Measurements from ENCODE around the gene PSRC1.

Gene PSRC1

DNA sequence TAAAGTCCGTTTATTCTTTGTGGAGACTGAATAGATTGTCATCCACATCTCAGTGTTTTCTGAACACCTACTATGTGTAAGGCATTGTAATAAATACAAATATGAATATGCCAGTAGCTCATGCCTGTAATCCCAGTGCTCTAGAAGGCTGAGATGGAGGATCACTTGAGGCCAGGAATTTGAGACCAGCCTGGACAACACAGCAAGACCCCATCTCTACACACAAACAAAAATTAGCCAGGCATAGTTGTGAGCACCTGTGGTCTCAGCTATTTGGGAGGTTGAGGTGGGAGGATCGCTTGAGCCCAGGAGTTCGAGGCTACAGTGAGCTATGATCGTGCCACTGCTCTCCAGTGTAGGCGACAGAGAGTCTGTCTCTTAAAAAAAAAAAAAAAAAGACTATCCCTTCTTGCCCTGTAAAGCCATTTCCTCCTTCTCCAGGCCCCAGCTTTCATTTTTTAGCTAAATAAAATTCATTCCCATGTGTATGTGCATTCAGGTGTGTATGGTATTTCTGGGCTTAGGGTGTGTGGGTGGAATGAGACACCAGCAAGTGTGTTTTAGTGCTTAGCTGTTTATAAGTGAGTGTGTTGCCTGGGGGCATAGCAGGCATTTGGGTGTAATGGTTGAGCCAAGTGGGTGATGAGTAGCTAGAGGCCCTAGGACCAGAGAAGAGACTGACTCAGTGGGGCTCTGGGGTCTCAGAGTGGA, 25.8 kb downstream of the PSRC1 start:
- DNase-seq = no peak

DNA sequence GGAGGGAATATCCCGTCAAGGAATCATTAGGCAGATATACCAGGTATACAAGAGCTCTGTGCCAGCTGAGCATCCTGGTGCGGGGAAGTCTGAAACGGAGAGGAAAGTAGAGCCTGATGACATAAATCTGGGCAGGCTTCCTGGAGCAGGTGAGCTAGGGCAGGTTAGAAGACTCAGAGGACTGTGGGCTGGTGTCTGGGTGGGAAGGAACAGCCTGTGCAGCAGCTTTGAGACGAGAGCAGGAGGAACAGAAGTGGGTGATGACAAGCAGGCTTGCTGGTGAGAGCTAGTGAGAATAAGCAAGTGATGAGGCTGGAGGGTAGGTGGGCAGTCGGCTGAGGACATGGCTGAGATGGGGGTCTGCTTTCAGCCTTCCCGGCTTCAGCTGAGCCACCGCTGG, 26.9 kb downstream of the PSRC1 start:
- no peak for DNase-seq

DNA sequence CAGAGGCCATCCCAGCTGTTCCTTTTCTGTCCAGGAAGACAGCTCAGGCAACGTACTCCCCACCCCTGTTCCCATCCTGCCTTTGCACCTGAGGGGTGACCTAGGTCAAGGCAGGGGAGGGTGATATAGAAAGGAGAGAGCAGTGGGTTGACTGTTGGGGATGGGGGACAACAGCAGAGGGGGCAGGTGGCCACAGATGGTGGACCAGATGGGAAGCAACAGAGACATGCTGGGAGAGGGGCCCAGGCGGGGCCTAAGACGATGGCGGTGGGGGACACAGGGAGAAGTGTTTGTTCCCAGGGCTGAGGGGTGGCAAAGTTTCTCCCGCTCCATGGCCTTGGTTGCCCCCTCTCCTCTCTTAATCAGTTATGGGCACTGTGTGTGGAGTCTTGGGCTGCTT, 27.3 kb downstream of the PSRC1 start:
- DNase-seq = no peak

DNA sequence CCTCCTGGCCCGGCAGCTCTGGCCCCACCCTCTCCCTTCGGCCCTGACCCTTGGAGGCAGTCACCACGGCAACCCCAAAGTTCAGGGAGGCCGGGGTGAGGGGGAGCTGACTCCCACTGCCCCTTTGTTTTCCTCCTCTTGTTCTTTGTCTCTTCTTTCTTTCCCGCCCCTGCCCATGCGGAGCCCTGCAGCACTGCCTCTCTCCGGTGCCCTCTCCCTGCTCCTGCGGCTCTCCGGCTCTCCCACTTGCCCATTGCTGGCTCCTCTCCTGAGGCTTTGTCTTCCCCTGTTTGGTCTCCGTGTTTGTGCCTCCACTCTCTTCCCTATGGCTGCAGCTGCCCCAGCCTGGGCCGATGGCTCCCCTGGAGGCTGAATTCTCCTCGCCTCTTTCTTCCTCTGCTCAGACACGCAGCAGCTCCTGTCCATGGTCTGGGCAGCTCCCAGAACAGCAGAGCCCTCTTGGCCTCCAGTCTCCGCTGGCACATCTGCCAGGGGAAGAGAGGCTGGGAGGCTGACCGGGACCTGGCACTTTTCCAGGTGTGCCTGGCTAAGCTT, 27.8 kb downstream of the PSRC1 start:
- DNase-seq = no peak

DNA sequence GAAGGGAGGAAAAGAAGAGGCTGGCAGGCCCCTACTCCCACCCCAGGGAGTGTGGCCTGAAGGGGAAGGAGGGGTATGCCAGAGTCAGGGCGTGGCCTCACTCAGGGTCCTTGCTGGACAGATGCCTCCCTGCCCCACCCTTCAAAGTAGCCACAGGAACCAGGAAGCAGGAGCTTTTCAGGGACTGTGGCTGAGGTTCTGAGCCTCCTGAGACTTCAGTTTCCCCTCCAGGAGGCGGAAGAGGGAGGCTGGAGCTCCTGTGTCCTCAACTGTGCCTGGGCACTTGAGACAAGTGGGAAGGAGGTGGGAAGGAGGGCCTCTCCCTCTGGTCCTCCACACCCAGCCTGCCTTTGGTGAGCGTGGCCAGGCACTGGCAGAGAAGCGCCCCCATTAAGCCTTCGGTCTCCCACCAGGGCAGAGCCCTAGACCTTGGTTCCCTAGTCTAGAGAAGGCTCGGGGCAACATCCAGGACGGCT, 28.3 kb downstream of the PSRC1 start:
- no peak for DNase-seq

DNA sequence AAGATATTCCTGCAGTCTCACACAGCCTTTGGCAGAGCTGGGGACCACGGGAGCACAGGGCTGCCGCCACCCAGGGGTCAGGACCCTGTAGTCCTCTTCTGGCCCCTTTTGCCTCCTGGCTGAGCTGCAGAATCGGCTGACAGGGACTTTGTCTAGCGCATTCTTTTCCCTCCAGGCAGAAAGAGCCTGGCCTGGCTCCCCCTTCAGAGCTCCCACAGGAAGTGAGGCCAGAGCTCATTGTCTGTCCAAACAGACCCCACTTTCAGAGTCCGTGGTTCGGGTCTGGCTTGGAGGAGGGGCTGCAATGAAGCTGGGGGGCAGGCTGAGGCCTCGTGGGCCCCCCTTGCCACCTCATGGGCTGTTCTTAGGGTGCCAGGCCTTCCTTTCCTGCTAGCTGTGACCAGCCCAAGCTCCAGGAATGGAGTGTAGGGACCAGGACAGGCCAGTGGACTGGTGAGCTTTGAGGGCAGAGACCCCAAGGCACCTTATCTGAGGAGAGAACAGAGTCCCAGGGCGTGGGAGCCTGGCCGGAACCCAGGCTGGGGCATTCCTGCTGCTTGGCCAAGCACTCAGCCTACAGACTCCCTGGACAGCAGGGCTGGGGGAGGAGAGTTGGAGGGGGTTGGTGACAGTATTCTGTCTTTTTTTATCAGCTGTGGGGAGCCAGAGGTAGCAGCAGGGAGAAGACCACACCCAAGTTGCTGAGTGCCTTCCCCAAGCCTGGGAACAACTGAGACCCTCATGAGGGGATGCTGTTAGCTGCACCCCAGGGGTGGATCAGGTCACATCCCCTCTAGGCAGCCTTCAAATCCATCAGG, 28.9 kb downstream of the PSRC1 start:
- no peak for DNase-seq

DNA sequence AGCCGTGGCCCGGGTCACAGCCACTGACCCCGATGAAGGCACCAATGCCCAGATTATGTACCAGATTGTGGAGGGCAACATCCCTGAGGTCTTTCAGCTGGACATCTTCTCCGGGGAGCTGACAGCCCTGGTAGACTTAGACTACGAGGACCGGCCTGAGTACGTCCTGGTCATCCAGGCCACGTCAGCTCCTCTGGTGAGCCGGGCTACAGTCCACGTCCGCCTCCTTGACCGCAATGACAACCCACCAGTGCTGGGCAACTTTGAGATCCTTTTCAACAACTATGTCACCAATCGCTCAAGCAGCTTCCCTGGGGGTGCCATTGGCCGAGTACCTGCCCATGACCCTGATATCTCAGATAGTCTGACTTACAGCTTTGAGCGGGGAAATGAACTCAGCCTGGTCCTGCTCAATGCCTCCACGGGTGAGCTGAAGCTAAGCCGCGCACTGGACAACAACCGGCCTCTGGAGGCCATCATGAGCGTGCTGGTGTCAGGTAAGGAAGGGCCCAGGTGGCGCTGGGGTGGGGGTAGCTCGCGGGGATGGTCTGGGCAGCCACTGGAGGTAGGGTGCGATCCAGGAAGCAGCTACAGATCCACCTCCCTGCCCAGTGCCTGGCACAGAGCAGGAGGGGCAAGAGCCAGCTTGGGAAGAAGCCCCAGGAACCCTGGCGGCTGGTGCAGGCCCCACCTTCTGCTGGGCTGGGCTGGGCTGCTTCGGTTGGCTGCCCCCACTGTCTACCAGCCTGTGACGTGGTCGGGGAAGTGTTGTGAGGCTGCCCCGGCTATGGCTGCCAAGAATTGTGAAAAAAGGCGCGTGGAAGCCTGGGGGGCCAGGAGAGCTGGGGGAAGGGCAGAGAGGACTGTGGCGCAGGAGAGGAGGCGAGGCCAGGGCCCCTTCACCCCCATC, 29.8 kb downstream of the PSRC1 start:
- DNase-seq = no peak

DNA sequence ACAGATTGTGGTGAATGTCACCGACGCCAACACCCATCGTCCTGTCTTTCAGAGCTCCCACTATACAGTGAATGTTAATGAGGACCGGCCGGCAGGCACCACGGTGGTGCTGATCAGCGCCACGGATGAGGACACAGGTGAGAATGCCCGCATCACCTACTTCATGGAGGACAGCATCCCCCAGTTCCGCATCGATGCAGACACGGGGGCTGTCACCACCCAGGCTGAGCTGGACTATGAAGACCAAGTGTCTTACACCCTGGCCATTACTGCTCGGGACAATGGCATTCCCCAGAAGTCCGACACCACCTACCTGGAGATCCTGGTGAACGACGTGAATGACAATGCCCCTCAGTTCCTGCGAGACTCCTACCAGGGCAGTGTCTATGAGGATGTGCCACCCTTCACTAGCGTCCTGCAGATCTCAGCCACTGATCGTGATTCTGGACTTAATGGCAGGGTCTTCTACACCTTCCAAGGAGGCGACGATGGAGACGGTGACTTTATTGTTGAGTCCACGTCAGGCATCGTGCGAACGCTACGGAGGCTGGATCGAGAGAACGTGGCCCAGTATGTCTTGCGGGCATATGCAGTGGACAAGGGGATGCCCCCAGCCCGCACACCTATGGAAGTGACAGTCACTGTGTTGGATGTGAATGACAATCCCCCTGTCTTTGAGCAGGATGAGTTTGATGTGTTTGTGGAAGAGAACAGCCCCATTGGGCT, 30.6 kb downstream of the PSRC1 start:
- no peak for DNase-seq

DNA sequence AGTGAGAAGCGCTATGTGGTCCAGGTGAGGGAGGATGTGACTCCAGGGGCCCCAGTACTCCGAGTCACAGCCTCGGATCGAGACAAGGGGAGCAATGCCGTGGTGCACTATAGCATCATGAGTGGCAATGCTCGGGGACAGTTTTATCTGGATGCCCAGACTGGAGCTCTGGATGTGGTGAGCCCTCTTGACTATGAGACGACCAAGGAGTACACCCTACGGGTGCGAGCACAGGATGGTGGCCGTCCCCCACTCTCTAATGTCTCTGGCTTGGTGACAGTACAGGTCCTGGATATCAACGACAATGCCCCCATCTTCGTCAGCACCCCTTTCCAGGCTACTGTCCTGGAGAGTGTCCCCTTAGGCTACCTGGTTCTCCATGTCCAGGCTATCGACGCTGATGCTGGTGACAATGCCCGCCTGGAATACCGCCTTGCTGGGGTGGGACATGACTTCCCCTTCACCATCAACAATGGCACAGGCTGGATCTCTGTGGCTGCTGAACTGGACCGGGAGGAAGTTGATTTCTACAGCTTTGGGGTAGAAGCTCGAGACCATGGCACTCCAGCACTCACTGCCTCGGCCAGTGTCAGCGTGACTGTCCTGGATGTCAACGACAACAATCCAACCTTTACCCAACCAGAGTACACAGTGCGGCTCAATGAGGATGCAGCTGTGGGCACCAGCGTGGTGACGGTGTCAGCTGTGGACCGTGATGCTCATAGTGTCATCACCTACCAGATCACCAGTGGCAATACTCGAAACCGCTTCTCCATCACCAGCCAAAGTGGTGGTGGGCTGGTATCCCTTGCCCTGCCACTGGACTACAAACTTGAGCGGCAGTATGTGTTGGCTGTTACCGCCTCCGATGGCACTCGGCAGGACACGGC, 31.4 kb downstream of the PSRC1 start:
- no peak for DNase-seq

DNA sequence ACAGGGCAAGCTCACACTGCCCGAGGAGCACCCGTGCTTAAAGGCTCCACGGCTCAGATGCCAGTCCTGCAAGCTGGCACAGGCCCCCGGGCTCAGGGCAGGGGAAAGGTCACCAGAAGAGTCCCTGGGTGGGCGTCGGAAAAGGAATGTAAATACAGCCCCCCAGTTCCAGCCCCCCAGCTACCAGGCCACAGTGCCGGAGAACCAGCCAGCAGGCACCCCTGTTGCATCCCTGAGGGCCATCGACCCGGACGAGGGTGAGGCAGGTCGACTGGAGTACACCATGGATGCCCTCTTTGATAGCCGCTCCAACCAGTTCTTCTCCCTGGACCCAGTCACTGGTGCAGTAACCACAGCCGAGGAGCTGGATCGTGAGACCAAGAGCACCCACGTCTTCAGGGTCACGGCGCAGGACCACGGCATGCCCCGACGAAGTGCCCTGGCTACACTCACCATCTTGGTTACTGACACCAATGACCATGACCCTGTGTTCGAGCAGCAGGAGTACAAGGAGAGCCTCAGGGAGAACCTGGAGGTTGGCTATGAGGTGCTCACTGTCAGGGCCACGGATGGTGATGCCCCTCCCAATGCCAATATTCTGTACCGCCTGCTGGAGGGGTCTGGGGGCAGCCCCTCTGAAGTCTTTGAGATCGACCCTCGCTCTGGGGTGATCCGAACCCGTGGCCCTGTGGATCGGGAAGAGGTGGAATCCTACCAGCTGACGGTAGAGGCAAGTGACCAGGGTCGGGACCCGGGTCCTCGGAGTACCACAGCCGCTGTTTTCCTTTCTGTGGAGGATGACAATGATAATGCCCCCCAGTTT, 32.3 kb downstream of the PSRC1 start:
- no peak for DNase-seq

DNA sequence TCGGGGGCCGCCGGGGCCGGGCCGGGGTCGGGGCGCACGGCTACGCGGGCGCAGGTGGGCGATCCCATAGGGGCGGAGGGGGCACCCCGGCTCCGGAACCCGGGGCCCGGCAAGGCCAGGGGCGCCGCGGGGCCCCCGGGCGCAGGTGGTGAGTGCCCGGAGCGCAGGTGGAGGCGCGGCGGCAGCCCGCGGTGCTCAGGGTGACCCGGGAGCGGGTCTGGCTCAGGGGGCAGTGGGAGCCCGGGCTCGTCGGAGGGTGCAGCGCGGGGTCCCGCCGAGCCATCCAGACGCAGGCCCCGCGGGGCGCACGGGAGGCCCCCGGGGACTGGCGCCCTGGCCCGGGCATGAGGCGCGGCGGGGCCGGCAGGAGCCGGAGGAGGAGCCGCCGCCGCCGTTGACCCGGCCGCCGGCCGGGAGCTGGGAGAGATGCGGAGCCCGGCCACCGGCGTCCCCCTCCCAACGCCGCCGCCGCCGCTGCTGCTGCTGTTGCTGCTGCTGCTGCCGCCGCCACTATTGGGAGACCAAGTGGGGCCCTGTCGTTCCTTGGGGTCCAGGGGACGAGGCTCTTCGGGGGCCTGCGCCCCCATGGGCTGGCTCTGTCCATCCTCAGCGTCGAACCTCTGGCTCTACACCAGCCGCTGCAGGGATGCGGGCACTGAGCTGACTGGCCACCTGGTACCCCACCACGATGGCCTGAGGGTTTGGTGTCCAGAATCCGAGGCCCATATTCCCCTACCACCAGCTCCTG, 33.1 kb downstream of the PSRC1 start:
- no peak for DNase-seq

DNA sequence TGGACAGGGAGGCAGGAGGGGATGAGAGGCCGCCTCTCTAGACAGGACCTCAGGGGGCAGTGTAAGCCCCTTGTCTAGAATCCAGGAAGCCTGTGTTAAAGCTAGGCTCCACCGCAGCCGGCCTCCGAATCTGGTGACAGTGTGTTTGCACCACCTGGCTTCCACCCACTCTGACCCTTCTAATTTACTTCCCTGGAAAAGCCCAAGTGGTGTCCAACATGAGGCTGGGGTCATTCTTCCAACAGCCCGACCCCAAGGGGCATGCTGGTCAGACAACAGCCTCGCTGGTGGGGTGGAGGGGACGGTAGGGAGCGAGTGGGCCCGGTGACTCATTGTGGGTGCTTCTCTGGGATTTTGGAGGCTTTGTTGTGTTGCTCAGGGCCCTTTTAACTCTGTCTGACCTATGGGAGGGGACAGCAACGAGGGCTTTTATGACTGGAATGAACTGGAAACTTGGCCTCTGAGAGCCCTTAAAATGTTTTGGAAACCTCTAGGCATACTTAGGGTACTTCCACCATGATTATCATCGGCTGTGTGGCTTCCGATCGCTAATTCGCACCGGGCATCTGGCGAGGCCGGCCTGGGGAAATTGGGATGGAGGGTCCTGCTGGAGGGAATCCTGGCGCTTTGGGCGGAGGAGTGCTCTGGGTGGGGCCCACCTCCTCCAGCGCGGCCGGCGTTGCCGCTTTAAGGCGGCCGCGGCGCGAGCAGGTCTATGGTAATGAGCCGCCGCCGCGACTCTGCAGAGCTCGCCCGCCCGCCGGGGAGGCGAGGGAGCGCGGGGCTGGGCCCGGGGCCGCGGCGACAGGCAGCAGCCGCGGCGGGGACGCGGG, 33.9 kb downstream of the PSRC1 start, which contains the start of gene CELSR2:
Gene CELSR2, plus strand, starts transcription at position 743 of the 833 bp plus-strand sequence. CDS start 541 bp downstream, outside the sequence.
- DNase-seq = no peak

DNA sequence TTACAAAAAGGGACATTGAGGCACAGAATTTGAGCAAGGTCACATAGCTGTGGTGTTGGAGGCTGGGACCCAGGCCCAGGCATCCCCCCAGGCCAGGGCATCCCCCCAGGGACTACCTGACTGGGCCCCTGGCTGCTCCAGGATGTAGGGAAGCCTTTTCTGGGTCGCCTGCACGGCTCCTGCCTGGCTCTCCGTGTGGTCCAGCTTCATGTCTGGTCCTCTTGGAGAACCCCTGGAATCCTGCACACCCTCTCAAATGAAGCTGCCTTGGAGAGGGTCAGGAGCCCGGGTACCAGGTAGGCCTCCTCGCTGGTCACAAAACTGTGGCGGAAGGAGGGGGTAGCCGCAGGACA, 34.5 kb downstream of the PSRC1 start:
- no peak for DNase-seq

DNA sequence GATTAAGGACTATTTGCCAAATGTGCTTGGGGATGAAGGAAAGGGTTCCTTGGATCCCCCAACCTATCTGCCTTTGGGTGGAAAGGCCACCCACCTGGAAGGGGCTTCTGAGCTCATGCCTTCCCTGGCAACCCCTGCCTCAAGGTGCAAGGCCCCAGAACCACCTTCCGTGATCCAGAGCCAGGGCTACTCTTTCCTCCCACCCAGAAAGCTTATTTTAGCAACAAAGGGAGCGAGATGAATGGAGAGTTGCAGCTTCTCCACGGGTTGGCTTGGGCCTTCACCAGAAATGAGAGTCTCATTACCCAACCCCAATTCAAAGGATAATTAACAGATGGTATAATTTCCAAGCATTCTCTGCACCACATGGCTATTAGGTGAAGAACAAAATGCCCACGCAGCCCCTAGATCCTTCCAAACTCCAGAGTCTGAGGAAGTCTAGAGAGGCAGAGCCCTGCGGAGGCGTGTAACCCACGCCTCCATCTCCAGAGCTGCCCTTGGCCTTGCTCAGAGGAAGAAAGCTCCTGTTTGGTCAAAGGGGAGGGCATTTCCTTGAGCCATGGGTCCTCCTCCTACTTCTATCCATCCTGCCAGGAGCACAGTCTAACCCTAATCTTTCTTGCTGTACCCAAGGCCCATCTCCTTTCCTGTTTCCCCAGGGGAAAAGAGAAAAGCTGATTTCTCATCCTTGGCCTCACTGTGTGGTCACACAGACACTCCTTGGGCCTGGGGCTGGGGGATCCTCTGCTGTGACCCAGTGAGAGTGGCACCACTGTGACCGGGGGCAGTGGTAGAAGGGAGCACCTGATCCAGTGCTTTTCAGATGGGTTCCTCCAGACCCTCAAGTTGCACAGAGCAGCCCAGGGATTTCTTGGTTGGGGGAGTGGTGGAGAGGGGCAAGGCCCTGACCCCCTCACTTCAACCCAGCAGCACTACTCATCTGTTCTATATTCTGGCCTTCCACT, 35.3 kb downstream of the PSRC1 start:
- DNase-seq = no peak

DNA sequence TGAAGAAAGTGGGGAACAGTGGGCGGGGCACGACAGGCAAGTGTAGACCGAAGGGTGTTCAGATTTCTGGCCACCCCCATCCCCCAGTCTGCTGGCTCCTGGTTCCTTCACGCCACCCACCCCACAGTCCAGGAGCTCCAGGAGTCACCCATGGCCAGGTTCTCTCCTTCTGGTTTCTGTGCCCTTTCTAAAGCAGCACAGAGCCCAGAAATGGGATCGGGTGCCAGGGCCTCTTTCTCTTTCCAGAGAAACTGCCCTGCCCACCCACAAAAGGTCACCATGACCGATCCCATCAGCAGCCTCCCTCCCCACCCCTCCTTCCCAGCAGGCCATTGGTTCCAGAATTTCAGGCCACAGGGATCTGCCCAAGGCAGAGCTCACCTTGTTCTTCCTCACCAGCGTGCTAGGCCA, 36.8 kb downstream of the PSRC1 start:
- DNase-seq = no peak

DNA sequence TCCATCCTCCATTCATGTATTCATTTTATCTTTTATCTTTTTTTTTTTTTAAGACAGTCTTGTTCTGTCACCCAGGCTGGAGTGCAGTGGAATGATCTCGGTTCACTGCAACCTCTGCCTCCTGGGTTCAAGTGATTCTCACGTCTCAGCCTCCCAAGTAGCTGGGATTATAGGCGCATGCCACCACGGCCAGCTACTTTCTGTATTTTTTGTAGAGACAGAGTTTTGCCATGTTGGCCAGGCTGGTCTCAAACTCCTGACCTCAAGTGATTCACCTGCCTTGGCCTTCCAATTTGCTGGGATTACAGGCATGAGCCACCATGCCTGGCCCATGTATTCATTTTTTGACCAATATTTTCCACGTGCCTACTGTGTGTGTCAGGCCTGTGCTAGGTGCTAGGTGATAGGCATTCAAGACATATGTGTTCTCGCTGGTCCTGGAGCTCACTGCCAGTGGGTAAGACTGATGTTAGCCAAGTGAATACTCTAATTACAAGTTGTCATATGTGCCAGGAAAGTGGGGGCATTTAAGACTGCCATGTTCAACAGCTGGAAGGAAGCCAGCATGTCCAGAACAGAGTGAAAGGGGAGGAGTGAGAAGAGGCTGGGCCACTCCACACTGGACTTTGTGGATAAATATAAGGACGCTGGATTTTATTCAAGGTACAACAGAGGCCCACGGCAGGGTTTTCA, 38.9 kb downstream of the PSRC1 start:
- DNase-seq = no peak

DNA sequence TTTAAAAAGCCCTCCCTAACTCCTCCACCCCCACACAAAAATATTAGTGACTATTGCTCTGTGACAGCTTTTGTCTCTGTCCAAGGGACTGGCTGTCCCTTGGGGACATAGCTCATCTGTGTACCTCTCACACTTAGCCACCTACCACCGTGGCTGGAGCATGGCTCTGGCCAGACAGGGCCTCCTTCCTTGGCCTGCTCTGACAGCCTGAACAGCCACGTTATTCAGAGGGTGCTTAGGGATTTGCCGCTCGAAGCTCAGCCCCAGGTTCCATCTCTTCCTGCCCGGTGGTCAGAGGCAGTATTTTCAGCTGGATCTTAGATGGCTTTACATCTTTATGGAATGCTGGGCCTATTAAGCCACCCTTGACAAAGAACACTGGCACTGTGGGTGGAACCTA, 39.7 kb downstream of the PSRC1 start:
- no peak for DNase-seq

All from NK-92 treated with Interleukin-12 subunit alpha and Interleukin-12 subunit beta, amount 100 ng/mL, for 24 hours (cell line).